HepG2 (cell line): Measurements from ENCODE around the gene FANCE. TPM values are rescaled to one million over a fixed set of nuclear protein-coding genes. Genes with fewer than 3 reads are reported as not detected.
A peak's percentile ranks its signal among the peaks of the same experiment; 100 is the strongest.

Experiments used
- ATF1 ChIP-seq: IDR thresholded peaks from 2 replicates; pipeline ENCODE4 v1.6.1; 2016; ENCODE audit warnings: mild to moderate bottlenecking, control low read depth
- KDM6A ChIP-seq: IDR thresholded peaks from 2 replicates; pipeline ENCODE4 v1.6.1; 2016; ENCODE audit warnings: low read depth
- MAF1 ChIP-seq: sonication (generic); formaldehyde crosslinking; IDR thresholded peaks from 2 replicates; pipeline ENCODE4 v1.5.0; 2020; ENCODE audit warnings: missing genetic modification reagents, borderline replicate concordance
- MTA1 ChIP-seq: sonication (generic); formaldehyde crosslinking; IDR thresholded peaks from 2 replicates; pipeline ENCODE4 v1.4.0; 2020; ENCODE audit warnings: missing genetic modification reagents, mild to moderate bottlenecking, borderline replicate concordance
- SALL2 ChIP-seq: sonication (generic); formaldehyde crosslinking; IDR thresholded peaks from 2 replicates; pipeline ENCODE4 v1.8.1; 2023; ENCODE audit warnings: mild to moderate bottlenecking, missing genetic modification reagents, inconsistent platforms
- SIX1 ChIP-seq: sonication (generic); formaldehyde crosslinking; IDR thresholded peaks from 2 replicates; pipeline ENCODE4 v1.4.0; 2020; ENCODE audit warnings: missing genetic modification reagents, borderline replicate concordance
- TFDP2 ChIP-seq: sonication (generic); formaldehyde crosslinking; IDR thresholded peaks from 2 replicates; pipeline ENCODE4 v1.4.0; 2020; ENCODE audit warnings: missing genetic modification reagents
- ZMYM2 ChIP-seq: sonication (generic); formaldehyde crosslinking; IDR thresholded peaks from 2 replicates; pipeline ENCODE4 v1.8.0; 2022; ENCODE audit warnings: mild to moderate bottlenecking, missing genetic modification reagents
- ZNF205 ChIP-seq: IDR thresholded peaks from 2 replicates; pipeline ENCODE4 v1.6.1; 2018; ENCODE audit warnings: missing biosample characterization, missing genetic modification reagents
- ZNF33B ChIP-seq: sonication (generic); formaldehyde crosslinking; IDR thresholded peaks from 2 replicates; pipeline ENCODE4 v1.5.1; 2020; ENCODE audit warnings: mild to moderate bottlenecking, missing genetic modification reagents
- ZNF567 ChIP-seq: sonication (generic); formaldehyde crosslinking; IDR thresholded peaks from 2 replicates; pipeline ENCODE4 v1.8.1; 2023; ENCODE audit warnings: mild to moderate bottlenecking, missing genetic modification reagents, borderline replicate concordance
- ZNF574 ChIP-seq: sonication (generic); formaldehyde crosslinking; IDR thresholded peaks from 2 replicates; pipeline ENCODE4 v1.4.0; 2020; ENCODE audit warnings: missing genetic modification reagents
- ZNF883 ChIP-seq: sonication (generic); formaldehyde crosslinking; IDR thresholded peaks from 2 replicates; pipeline ENCODE4 v1.5.1; 2020; ENCODE audit warnings: mild to moderate bottlenecking, missing genetic modification reagents; ENCODE audit errors: not compliant biosample characterization
- polyA plus RNA-seq, 8 experiments: library from polyadenylated mRNA; depleted of rRNA in 3 of 8; stranded (reverse) in 7 of 8; unstranded in 1 of 8; fragments of >200 nt; fragmentation: Illumina TruSeq in 4 of 8; extraction: Trizol in 4 of 8; gene quantifications; 2 replicates each; pipeline versions ENCODE4 v1.2.1 to v1.2.3, GENCODE V29; 2011 to 2016; ENCODE audit warnings: low read depth in 4 of 8, missing spikeins in 1 of 8, mixed read lengths in 1 of 8; ENCODE audit not compliant: insufficient read depth in 1 of 8
- total RNA-seq, 5 experiments: library from RNA; depleted of rRNA; stranded (reverse); fragments of >200 nt; fragmentation: Illumina TruSeq; extraction: Trizol; gene quantifications; 2 replicates each; pipeline ENCODE4 v1.2.3, GENCODE V29; 2016; ENCODE audit warnings: low read depth in 1 of 5
- TF ChIP-seq, protein P1 (sequence below): sonication (generic); formaldehyde crosslinking; IDR thresholded peaks from 2 replicates; pipeline ENCODE4 v1.4.0; 2020; ENCODE audit warnings: missing genetic modification reagents, borderline replicate concordance
- TF ChIP-seq, protein P2 (sequence below): IDR thresholded peaks from 2 replicates; pipeline ENCODE4 v1.6.1; 2016; ENCODE audit warnings: low read depth, missing genetic modification reagents, missing compliant biosample characterization

FANCE gene
- total and polyA plus RNA-seq, 2 of the 13 experiments (the other 11 are each of a cell fraction or from before 2014, with no cell fraction given), result 7.1 to 11.2 TPM

GRCh38 chr6:35468181-35468979 lies 16.2 kb downstream of the FANCE start, which contains the start of gene RPL10A (continued):
- TF ChIP-seq TFDP2, result peak; percentile 87
- TF ChIP-seq MTA1 (CRISPR knock-in tag), result peak; percentile 79; the same call in 1 of the 2 replicates
- TF ChIP-seq SIX1 (CRISPR knock-in tag), result peak; percentile 72; the same call in 1 of the 2 replicates
- no peak for TF ChIP-seq ATF1 (CRISPR knock-in tag)
- peak; percentile 98 for TF ChIP-seq ZNF567 (CRISPR knock-in tag)
- TF ChIP-seq, protein P1, sequence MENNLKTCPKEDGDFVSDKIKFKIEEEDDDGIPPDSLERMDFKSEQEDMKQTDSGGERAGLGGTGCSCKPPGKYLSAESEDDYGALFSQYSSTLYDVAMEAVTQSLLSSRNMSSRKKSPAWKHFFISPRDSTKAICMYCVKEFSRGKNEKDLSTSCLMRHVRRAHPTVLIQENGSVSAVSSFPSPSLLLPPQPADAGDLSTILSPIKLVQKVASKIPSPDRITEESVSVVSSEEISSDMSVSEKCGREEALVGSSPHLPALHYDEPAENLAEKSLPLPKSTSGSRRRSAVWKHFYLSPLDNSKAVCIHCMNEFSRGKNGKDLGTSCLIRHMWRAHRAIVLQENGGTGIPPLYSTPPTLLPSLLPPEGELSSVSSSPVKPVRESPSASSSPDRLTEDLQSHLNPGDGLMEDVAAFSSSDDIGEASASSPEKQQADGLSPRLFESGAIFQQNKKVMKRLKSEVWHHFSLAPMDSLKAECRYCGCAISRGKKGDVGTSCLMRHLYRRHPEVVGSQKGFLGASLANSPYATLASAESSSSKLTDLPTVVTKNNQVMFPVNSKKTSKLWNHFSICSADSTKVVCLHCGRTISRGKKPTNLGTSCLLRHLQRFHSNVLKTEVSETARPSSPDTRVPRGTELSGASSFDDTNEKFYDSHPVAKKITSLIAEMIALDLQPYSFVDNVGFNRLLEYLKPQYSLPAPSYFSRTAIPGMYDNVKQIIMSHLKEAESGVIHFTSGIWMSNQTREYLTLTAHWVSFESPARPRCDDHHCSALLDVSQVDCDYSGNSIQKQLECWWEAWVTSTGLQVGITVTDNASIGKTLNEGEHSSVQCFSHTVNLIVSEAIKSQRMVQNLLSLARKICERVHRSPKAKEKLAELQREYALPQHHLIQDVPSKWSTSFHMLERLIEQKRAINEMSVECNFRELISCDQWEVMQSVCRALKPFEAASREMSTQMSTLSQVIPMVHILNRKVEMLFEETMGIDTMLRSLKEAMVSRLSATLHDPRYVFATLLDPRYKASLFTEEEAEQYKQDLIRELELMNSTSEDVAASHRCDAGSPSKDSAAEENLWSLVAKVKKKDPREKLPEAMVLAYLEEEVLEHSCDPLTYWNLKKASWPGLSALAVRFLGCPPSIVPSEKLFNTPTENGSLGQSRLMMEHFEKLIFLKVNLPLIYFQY, result peak; percentile 79; the same call in 1 of the 2 replicates
- no peak for TF ChIP-seq KDM6A (CRISPR knock-in tag)
- TF ChIP-seq ZNF33B, result peak; percentile 92
- peak; percentile 87 for TF ChIP-seq ZMYM2 (CRISPR knock-in tag)
- TF ChIP-seq ZNF205 (CRISPR knock-in tag), result peak; percentile 93; the same call in 1 of the 2 replicates
- peak; percentile 97 for TF ChIP-seq SALL2
- peak; percentile 92 for TF ChIP-seq MAF1 (CRISPR knock-in tag)
- peak; percentile 91 for TF ChIP-seq ZNF574
- TF ChIP-seq, protein P2, sequence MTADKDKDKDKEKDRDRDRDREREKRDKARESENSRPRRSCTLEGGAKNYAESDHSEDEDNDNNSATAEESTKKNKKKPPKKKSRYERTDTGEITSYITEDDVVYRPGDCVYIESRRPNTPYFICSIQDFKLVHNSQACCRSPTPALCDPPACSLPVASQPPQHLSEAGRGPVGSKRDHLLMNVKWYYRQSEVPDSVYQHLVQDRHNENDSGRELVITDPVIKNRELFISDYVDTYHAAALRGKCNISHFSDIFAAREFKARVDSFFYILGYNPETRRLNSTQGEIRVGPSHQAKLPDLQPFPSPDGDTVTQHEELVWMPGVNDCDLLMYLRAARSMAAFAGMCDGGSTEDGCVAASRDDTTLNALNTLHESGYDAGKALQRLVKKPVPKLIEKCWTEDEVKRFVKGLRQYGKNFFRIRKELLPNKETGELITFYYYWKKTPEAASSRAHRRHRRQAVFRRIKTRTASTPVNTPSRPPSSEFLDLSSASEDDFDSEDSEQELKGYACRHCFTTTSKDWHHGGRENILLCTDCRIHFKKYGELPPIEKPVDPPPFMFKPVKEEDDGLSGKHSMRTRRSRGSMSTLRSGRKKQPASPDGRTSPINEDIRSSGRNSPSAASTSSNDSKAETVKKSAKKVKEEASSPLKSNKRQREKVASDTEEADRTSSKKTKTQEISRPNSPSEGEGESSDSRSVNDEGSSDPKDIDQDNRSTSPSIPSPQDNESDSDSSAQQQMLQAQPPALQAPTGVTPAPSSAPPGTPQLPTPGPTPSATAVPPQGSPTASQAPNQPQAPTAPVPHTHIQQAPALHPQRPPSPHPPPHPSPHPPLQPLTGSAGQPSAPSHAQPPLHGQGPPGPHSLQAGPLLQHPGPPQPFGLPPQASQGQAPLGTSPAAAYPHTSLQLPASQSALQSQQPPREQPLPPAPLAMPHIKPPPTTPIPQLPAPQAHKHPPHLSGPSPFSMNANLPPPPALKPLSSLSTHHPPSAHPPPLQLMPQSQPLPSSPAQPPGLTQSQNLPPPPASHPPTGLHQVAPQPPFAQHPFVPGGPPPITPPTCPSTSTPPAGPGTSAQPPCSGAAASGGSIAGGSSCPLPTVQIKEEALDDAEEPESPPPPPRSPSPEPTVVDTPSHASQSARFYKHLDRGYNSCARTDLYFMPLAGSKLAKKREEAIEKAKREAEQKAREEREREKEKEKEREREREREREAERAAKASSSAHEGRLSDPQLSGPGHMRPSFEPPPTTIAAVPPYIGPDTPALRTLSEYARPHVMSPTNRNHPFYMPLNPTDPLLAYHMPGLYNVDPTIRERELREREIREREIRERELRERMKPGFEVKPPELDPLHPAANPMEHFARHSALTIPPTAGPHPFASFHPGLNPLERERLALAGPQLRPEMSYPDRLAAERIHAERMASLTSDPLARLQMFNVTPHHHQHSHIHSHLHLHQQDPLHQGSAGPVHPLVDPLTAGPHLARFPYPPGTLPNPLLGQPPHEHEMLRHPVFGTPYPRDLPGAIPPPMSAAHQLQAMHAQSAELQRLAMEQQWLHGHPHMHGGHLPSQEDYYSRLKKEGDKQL (CRISPR knock-in tag), result 0 out of 2 replicates have a peak, but pooled peaks have one; percentile 26
- peak; percentile 96 for TF ChIP-seq ZNF883 (CRISPR knock-in tag)
